IMR-90 (cell line): Measurements from ENCODE around the gene RASSF10. TPM values are rescaled to one million over a fixed set of nuclear protein-coding genes. Genes with fewer than 3 reads are reported as not detected.

Experiments used
- ATAC-seq: fragments of 200-7000 bp; cut with Tn5 transposase; 2 replicates; pipeline ENCODE4 v1.9.1; 2020; ENCODE audit warnings: low read depth, mild to moderate bottlenecking, moderate library complexity
- BruUV-seq: library from RNA; stranded (reverse); fragments of 400-500 nt; replicated peaks from 2 replicates; lab custom pipeline; 2021; lab: Mats Ljungman, UMichigan
- CTCF ChIA-PET: fragments of 300-600 bp; formaldehyde crosslinking; extraction: SDS; loops from one replicate; lab custom pipeline; 2021; ENCODE audit warnings: antibody characterized with exemption; lab: Yijun Ruan, JAX
- POLR2A ChIA-PET: fragments of 300-600 bp; sonication (Branson Sonifier 250); formaldehyde crosslinking; loops from one replicate; lab custom pipeline; 2022; ENCODE audit warnings: antibody characterized with exemption; ENCODE audit not compliant: unreplicated experiment; lab: Charles Lee
- DNase-seq: peaks from one replicate; pipeline ENCODE4 v3.0.0; 2013
- H2AFZ ChIP-seq: replicated peaks from 2 replicates; pipeline ENCODE3; 2013; ENCODE audit warnings: low read length, mild to moderate bottlenecking; ENCODE audit not compliant: poor library complexity
- H2AK5ac ChIP-seq: 2 replicates; pipeline ENCODE4 v1.6.1; 2013; ENCODE audit warnings: low read depth, low read length, inconsistent platforms
- H2AK9ac ChIP-seq: replicated peaks from 2 replicates; pipeline ENCODE3; 2013; ENCODE audit warnings: mild to moderate bottlenecking, low read depth, low read length, moderate library complexity; ENCODE audit not compliant: poor library complexity
- H2BK120ac ChIP-seq: 2 replicates; pipeline ENCODE4 v1.6.1; 2013; ENCODE audit warnings: low read depth, low read length, inconsistent platforms
- H2BK15ac ChIP-seq: 3 replicates; pipeline ENCODE4 v1.6.1; 2013; ENCODE audit warnings: low read depth, low read length, inconsistent platforms
- H2BK20ac ChIP-seq: 2 replicates; pipeline ENCODE4 v1.6.1; 2013; ENCODE audit warnings: low read depth, mild to moderate bottlenecking, inconsistent platforms, low read length, moderate library complexity
- H2BK5ac ChIP-seq: 2 replicates; pipeline ENCODE4 v1.6.1; 2013; ENCODE audit warnings: mild to moderate bottlenecking, low read depth, low read length, inconsistent platforms; ENCODE audit not compliant: poor library complexity, severe bottlenecking
- H3K14ac ChIP-seq: replicated peaks from 2 replicates; pipeline ENCODE4 v1.6.1; 2013; ENCODE audit warnings: low read depth, low read length, inconsistent platforms
- H3K18ac ChIP-seq: 2 replicates; pipeline ENCODE4 v1.6.1; 2013; ENCODE audit warnings: low read depth, low read length, control low read depth
- H3K23ac ChIP-seq: 2 replicates; pipeline ENCODE4 v1.6.1; 2013; ENCODE audit warnings: low read depth, low read length, inconsistent platforms
- H3K27ac ChIP-seq: 2 replicates; pipeline ENCODE4 v1.5.1; 2013; ENCODE audit warnings: mild to moderate bottlenecking, control low read depth, low read length; ENCODE audit not compliant: insufficient read depth
- H3K27me3 ChIP-seq: 2 replicates; pipeline ENCODE4 v1.6.1; 2013; ENCODE audit warnings: low read length; ENCODE audit not compliant: control insufficient read depth, insufficient read depth
- H3K36me3 ChIP-seq: 2 replicates; pipeline ENCODE4 v1.6.1; 2013; ENCODE audit warnings: low read length, mixed read lengths; ENCODE audit not compliant: control insufficient read depth, insufficient read depth
- H3K4ac ChIP-seq: 2 replicates; pipeline ENCODE4 v1.6.1; 2013; ENCODE audit warnings: low read depth, low read length, inconsistent platforms
- H3K4me1 ChIP-seq: 2 replicates; pipeline ENCODE4 v1.6.1; 2013; ENCODE audit warnings: low read length, mixed read lengths; ENCODE audit not compliant: control insufficient read depth, insufficient read depth
- H3K4me2 ChIP-seq: 2 replicates; pipeline ENCODE4 v1.6.1; 2013; ENCODE audit warnings: low read depth, mild to moderate bottlenecking, control low read depth, low read length, moderate library complexity
- H3K4me3 ChIP-seq: 2 replicates; pipeline ENCODE4 v1.5.1; 2013; ENCODE audit warnings: low read depth, mild to moderate bottlenecking, control low read depth, low read length, moderate library complexity; ENCODE audit not compliant: insufficient read depth
- H3K56ac ChIP-seq: 2 replicates; pipeline ENCODE4 v1.6.1; 2013; ENCODE audit warnings: low read length, inconsistent platforms; ENCODE audit not compliant: insufficient read depth; ENCODE audit errors: extremely low read depth
- H3K79me1 ChIP-seq, 2 experiments: 2 replicates each; pipeline ENCODE4 v1.6.1; 2013; ENCODE audit warnings: low read length in 2 of 2, inconsistent platforms in 1 of 2, low read depth in 1 of 2
- H3K9ac ChIP-seq: 2 replicates; pipeline ENCODE4 v1.6.1; 2013; ENCODE audit warnings: low read depth, low read length, control low read depth
- H3K9me1 ChIP-seq: 2 replicates; pipeline ENCODE4 v1.6.1; 2013; ENCODE audit warnings: low read length, inconsistent platforms; ENCODE audit not compliant: insufficient read depth
- H3K9me3 ChIP-seq: 2 replicates; pipeline ENCODE4 v1.6.1; 2013; ENCODE audit warnings: low read length; ENCODE audit not compliant: control insufficient read depth, insufficient read depth
- H4K20me1 ChIP-seq: 2 replicates; pipeline ENCODE4 v1.6.1; 2013; ENCODE audit warnings: low read length, inconsistent platforms; ENCODE audit not compliant: insufficient read depth
- H4K5ac ChIP-seq: 2 replicates; pipeline ENCODE4 v1.6.1; 2013; ENCODE audit warnings: mild to moderate bottlenecking, low read depth, low read length, control low read depth
- H4K8ac ChIP-seq, 2 experiments: 2 replicates each; pipeline ENCODE4 v1.6.1; 2013; ENCODE audit warnings: low read depth in 2 of 2, low read length in 2 of 2, control low read depth in 1 of 2, inconsistent platforms in 1 of 2
- H4K91ac ChIP-seq: 2 replicates; pipeline ENCODE4 v1.6.1; 2013; ENCODE audit warnings: low read depth, low read length, inconsistent platforms; ENCODE audit not compliant: insufficient read depth
- CEBPB ChIP-seq: IDR thresholded peaks from 2 replicates; pipeline ENCODE4 v1.6.1; 2012; ENCODE audit warnings: low read depth, low read length, improper control_type of control experiment
- FOS ChIP-seq: fragments of 150-350 bp; IDR thresholded peaks from 2 replicates; pipeline ENCODE4 v1.6.1; 2016; ENCODE audit warnings: low read depth, low read length
- RCOR1 ChIP-seq: IDR thresholded peaks from 2 replicates; pipeline ENCODE4 v1.6.1; 2012; ENCODE audit warnings: mild to moderate bottlenecking, low read length, improper control_type of control experiment; ENCODE audit not compliant: insufficient replicate concordance
- WGBS, 2 experiments: methylation state at CpG; one replicate each; pipeline versions ENCODE4 v1.1.5 to v1.1.7; 2013; ENCODE audit warnings: missing lambda C conversion rate in 2 of 2; ENCODE audit not compliant: insufficient read length in 1 of 2; ENCODE audit errors: extremely low coverage in 2 of 2; 5-methylcytosine and 5-hydroxymethylcytosine counted together
- dilution Hi-C: fragments of 300-500 bp; cut with HindIII; formaldehyde crosslinking; loops from one replicate; pipeline ENCODE4 v1.14.3; 2018; ENCODE audit warnings: low sequenced_read_pairs; ENCODE audit not compliant: unreplicated experiment
- in situ Hi-C: fragments of 300-500 bp; cut with MboI; formaldehyde crosslinking; loops from 3 replicates; pipeline ENCODE4 v1.14.3; 2019; ENCODE audit warnings: low sequenced_read_pairs, inconsistent platforms, mixed read lengths
- intact Hi-C: fragments of 100-400 bp; cut with micrococcal nuclease; formaldehyde crosslinking; loops from 2 replicates; pipeline ENCODE4 v1.10.0; 2022
- polyA plus RNA-seq, 3 experiments: library from polyadenylated mRNA; depleted of rRNA; stranded (reverse); fragments of >200 nt; gene quantifications; 2 replicates each; pipeline ENCODE4 v1.2.3, GENCODE V29; 2012; ENCODE audit warnings: low replicate concordance in 1 of 3
- total RNA-seq: library from RNA; depleted of rRNA; stranded (reverse); fragments of >200 nt; gene quantifications from 2 replicates; pipeline ENCODE4 v1.2.3, GENCODE V29; 2012

The RASSF10 gene
- total and polyA plus RNA-seq, 2 of the 4 experiments (the other 2 are of a cell fraction): not detected

GRCh38 chr11:13003736-13004493 is 5.2 kb upstream of the RASSF10 start:
- no CpG with 5 or more reads among the region's 4 CpGs for WGBS, 2 experiments
- no peaks in the 10 kb centered on the region for H4K20me1 ChIP-seq
- no peak overlapping the region for H2AK9ac ChIP-seq
- H2AFZ ChIP-seq: no peak overlapping the region
- H3K4me3 ChIP-seq: no peak overlapping the region
- no peak overlapping the region for H2BK5ac ChIP-seq
- no peak overlapping the region for H2BK15ac ChIP-seq
- intact Hi-C loops (no loop called here), in situ Hi-C loops (no loop called here), dilution Hi-C loops (no loop called here)
- peaks cover 69% of the 10 kb centered on the region for H3K27me3 ChIP-seq
- TF ChIP-seq CEBPB: no peak
- no peak for TF ChIP-seq FOS
- TF ChIP-seq RCOR1: no peak
- H3K14ac ChIP-seq: no peak overlapping the region
- no peaks in the 10 kb centered on the region for H3K4me1 ChIP-seq
- peaks cover 5% of the 10 kb centered on the region for H3K9me3 ChIP-seq
- no peak overlapping the region for H3K4me2 ChIP-seq
- no peak overlapping the region for H3K18ac ChIP-seq
- no peaks in the 10 kb centered on the region for H3K79me1 ChIP-seq
- H3K9me1 ChIP-seq: no peaks in the 10 kb centered on the region; the same call in 1 of the 2 replicates
- H2BK120ac ChIP-seq: no peak overlapping the region
- H3K56ac ChIP-seq: no peak overlapping the region
- H2AK5ac ChIP-seq: no peak overlapping the region
- no peak overlapping the region for H4K8ac ChIP-seq
- BruUV-seq: no TSS peak
- H4K5ac ChIP-seq: no peak overlapping the region
- H4K91ac ChIP-seq: no peak overlapping the region
- H3K4ac ChIP-seq: no peak overlapping the region
- DNase-seq (no peak), ATAC-seq (no peak)
- no peak overlapping the region for H3K9ac ChIP-seq
- no peak overlapping the region for H2BK20ac ChIP-seq
- H3K27ac ChIP-seq: no peak overlapping the region
- ChIA-PET POLR2A (no interaction called here), CTCF (no interaction called here)
- no peaks in the 10 kb centered on the region for H3K36me3 ChIP-seq
- no peak overlapping the region for H3K23ac ChIP-seq
